DMS53 treated with DMSO at 0.1 percent for 48 hours (cell line): ENCODE results near the gene KCNH2.

ENCODE experiments used
- DNase-seq: peaks from one replicate; lab custom pipeline; 2025; ENCODE audit not compliant: unreplicated experiment; lab: John Stamatoyannopoulos, UW

Gene KCNH2

DNA sequence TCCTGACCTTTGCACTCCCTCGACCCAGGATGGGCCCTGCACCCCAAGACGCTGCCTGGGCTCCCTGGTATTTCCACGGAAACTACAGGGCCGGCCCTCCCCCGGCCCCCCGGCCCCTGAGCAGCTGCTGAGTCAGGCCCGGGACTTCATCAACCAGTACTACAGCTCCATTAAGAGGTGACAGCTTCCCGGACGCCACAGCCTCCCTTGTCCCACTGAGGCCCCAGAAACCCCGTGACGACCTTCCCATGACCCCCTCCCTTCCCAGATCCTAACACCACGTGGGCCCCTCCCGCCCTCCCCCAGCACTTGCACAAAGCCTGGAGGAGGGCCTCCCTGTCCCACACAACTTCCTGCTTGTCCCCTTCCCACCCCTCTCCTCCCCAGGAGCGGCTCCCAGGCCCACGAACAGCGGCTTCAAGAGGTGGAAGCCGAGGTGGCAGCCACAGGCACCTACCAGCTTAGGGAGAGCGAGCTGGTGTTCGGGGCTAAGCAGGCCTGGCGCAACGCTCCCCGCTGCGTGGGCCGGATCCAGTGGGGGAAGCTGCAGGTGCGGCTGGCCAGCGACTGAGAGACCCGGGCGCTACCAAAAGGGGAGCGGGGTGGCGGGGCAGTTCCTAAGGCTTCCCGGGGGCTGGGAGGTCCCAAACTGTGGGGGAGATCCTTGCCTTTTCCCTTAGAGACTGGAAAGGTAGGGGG, 18.4 kb upstream of the KCNH2 start:
- no peak for DNase-seq

DNA sequence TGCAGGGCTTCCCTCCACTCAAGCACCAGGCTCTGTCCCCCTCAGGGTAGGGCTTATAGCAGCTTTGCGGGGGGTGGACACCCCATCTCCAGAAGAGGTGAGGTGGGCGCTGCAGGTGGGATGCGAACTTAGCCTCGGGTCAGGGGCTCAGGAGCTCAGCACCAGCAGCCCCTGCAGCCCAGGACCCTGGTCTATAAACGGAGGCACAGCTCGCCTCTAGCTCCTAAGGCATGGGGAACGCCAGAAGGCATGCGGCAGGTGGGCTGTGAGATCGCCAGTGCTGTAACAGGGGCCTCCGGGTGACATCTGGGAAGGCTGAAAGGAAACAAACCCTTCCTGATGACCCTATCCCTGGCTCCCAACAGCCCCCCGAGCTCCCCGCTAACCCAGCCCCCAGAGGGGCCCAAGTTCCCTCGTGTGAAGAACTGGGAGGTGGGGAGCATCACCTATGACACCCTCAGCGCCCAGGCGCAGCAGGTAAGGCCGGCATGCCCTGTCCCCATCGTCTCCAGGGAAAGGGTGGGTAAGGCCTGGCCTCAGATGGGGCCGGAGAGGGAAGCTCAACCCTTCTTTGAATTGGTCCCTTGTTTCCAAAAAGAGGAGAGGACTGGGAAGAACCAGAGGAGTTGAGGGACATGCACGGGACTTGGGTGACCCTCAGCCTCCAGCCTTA, 16.9 kb upstream of the KCNH2 start:
- no peak for DNase-seq

DNA sequence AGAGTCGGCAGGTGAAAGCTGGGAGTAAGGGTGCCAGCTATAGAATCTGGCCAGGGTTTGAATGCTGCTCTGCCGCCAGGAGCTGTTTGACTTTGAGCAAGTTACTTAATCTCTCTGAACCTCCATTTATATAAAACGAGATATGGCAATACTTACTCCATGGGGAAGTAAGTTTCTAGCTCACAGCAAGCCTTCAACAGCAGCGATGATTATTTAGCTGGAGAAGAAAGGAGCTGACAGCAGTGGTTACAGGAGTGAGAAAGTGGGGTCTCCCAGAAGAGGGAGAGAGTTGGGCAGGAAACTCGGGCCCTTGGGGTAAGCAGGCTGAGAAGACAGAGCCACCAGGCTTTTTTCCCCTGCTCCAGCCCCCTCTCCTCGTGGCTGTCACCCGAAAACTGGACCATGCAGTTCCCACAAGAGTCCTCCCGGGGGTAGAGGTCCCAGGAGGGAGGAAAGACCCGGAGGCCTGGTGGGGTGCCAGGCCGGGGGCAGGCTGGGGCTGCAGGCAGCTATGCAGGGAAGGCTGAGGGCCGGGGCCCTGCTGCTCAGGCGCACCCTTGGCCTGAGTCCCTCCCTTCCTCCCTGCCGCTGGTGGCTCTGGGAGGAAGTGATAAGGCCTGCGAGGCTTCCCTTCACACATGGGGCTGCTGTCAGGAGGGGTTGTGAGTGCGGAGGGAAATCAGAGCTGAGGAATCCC, 16.2 kb upstream of the KCNH2 start:
- DNase-seq: no peak

DNA sequence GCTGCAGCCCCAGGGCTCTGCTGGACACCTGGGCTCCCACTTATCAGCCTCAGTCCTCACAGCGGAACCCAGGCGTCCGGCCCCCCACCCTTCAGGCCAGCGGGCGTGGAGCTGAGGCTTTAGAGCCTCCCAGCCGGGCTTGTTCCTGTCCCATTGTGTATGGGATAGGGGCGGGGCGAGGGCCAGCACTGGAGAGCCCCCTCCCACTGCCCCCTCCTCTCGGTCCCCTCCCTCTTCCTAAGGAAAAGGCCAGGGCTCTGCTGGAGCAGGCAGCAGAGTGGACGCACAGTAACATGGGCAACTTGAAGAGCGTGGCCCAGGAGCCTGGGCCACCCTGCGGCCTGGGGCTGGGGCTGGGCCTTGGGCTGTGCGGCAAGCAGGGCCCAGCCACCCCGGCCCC, 15.4 kb upstream of the KCNH2 start:
- no peak for DNase-seq

DNA sequence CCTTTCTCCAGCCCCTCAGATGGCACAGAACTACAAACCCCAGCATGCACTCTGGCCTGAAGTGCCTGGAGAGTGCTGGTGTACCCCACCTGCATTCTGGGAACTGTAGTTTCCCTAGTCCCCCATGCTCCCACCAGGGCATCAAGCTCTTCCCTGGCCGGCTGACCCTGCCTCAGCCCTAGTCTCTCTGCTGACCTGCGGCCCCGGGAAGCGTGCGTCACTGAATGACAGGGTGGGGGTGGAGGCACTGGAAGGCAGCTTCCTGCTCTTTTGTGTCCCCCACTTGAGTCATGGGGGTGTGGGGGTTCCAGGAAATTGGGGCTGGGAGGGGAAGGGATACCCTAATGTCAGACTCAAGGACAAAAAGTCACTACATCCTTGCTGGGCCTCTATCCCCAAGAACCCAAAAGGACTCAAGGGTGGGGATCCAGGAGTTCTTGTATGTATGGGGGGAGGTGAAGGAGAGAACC, 14.7 kb upstream of the KCNH2 start:
- DNase-seq: peak; percentile 27

DNA sequence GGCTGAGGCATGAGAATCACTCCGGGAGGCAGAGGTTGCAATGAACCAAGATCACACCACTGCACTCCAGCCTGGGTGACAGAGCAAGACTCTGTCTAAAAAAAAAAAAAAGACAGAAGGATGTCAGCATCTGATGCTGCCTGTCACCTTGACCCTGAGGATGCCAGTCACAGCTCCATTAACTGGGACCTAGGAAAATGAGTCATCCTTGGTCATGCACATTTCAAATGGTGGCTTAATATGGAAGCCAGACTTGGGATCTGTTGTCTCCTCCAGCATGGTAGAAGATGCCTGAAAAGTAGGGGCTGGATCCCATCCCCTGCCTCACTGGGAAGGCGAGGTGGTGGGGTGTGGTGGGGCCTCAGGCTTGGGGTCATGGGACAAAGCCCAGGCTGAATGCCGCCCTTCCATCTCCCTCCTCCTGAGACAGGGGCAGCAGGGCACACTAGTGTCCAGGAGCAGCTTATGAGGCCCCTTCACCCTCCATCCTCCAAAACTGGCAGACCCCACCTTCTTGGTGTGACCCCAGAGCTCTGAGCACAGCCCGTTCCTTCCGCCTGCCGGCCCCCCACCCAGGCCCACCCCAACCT, 14.0 kb upstream of the KCNH2 start:
- peak; percentile 52 for DNase-seq

DNA sequence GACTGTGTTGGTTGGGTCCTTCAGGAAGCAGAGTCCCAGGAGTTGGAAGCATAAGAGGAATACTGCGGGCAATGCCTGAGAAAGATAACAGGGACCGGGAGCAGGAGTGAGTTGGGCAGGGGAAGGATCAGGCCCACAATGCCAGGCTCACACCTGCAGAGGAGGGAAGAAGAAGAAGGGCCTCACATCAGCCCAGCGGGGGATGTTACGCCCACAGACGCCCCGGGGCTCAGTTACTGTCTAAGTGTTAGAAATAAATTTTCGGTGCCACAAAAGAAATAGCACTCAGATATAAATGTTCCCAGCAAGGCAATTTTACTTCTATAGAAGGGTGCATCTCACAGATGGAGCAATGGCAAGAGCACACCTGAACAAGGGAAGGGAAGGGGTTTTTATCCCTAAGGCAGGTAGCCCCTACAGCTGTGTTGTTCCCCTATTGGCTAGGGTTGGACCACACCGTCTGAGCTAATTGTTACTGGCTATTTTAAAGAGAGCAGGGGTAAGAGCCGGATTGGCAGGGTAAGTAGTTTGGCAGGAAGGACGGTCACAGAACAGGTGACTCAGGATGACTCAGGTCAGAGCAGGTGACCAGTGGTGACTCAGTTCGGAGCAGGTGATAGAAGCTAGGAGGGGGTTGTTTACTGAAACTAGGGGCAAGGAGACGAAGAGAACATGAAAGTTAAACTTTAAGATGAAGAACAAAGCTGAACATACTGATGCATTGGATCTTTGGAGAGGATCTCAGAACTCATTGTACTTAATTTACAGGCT, 12.5 kb upstream of the KCNH2 start, which contains the start of gene NOS3:
NOS3 (plus strand) TSS at position 602 of the 771 bp plus-strand sequence. CDS start 2,787 bp downstream, outside the sequence.
- DNase-seq: peak; percentile 92

DNA sequence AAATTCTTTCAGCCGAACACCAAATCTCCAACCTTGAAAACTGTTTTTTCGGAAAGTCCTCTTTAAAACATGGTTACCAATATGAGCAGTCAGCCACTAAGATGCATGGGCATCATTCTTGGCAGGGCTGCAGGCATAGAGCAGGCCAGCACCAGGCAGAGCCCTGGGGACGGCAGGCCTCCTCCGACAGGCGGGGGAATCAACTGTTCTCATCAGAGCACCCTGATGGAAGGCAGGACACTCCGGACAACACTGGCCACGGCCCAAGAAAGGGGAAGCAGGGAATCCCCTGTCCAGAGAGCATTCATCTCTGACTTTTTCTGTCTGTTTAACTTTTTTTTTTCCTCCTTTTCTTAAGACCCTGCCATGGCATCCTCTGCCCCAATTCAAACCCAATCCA, 11.3 kb upstream of the KCNH2 start:
- no peak for DNase-seq

DNA sequence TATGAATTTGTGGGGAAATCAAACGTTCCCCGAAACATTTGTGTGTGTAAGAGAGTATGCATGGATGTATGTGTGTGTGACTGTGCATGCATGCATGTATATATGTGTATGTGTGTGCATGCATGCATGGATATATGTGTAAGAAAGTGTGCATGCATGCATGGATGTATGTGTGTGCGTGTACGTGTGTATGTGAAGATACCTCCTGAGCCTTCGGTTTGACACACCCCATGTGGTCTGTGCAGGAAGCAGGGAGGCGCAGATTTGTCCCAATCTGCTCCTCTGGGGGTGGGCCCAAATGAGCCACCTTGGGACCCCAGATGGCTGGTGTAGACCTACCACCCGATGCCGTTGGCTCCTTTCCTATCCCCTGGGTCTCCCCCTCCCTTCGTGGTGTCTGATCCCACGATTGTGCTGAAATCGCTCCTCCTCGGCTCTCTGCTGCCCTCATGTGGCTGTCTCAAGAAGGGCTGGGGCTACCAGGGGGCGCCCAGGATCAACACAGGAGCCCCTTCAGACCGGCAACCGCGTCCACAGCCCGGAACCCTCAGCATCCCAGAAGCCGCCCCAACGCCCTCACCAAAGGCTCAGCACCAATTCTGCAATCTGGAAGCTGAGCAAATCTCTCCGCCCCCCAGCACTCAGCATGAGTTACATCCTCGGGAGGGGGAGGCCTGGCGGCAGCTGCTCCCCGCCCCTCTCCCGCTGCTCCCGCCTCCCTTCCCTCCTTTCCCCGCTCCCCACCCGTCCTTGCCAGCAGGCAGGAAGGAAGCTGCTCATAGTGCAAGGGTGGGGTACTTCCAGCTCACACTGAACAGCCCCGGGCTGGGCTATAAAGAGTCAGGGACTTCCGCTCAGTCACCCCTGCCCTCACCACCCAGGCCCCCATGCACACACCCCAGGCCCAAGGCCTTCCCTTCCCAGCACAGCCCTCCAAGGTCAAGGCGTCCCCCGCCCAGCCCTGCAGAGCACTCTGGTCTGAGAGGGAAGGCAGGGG, 10.4 kb upstream of the KCNH2 start:
- no peak for DNase-seq

DNA sequence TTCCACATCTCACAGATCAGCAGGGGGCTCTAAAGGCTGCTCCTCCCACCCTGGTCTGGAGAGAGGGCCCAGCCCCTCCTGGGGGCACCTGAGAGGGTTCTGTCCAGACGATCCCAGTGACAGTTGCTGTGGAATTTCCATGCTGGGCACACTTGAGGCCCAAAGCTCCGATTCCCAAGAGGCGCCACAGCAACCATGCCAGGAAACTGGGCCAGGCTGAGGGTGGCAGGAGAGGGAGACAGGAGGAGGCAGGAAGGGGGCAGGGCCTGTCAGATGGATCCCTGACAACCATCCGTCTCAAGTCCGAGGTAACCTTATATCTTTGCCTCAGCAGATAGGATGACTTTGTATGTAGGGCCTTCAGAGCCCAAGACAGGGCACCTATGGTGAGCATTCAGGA, 8.4 kb upstream of the KCNH2 start:
- no peak for DNase-seq

DNA sequence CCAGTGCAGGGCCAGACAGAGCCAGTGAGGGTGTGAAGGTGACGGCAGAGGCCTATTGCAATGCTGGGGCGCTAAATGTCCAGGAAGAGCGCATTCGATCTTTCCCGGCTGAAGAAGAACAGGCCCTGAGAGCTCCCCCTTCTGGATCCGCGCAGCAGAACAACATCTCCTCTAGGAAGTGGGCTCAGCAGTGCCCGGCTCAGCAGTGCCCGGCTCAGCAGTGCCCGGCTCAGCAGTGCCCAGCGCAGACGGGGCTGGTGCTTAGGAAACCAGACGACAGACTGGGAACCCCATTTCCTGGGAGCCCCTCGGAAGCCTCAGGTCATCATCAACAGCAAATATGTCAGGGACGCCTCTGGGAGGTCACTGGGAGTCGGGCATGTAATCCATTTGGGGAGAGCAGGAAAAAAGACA, 8.0 kb upstream of the KCNH2 start:
- peak; percentile 79 for DNase-seq

DNA sequence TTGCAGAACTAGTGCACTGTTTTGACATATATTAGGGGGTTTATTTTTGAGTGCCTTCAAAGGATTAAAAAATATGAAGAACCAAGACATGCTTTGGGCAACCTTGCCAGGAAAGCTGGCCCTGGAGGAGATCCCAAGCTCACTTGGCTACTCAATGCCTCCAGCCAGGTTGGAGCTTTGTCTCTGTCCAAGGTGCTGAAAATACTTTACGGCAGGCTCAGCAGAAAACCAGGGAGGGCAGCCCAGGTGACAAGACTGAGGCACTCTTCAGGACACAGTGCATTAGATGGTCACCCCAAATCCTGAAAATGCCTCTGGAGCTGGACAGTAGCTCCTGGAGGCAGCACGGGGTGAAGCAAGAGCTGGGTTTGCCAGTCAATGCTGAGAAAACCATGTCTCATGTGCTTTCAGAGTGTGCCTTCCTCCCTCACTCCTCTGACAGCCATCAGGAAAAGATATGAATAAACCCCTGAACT, 5.8 kb upstream of the KCNH2 start:
- DNase-seq: no peak

DNA sequence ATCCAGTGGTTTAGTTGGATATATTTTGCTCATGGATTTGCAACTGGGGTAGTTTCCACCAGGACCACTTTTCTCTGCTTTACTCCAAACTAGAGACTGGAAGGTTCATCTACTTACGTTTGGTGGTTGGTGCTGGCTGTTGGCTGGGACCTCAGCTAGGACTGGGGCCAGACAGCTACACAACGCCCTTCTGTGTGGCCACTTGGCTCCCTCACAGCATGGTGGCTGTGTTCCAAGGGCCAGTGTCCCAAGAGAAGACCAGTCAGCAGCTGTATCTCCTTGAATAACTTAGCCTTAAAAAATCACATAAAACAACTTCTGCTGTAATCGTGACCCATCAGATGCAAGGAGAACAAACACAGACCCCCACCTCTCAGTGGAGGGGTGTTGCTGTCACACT, 4.2 kb upstream of the KCNH2 start:
- no peak for DNase-seq

DNA sequence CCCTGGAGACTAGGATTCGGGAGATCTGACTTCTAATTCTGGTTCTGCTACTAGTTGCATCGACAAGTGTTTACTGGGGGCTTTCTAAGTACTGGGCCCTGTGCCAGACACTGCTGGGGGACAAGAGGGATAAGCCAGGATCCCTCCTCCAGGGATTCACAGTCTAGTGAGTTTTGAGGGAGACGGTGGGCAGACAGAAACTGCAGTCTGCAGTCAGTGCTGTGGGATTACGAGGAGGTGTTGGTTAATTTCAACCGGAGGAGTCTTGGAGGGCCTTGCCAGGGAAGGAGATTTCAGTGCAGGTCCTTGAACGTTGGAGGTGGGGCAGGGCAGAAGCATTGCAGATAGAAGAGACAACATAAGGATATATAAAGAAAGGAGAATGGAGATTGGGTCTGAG, 3.5 kb upstream of the KCNH2 start:
- DNase-seq: no peak

DNA sequence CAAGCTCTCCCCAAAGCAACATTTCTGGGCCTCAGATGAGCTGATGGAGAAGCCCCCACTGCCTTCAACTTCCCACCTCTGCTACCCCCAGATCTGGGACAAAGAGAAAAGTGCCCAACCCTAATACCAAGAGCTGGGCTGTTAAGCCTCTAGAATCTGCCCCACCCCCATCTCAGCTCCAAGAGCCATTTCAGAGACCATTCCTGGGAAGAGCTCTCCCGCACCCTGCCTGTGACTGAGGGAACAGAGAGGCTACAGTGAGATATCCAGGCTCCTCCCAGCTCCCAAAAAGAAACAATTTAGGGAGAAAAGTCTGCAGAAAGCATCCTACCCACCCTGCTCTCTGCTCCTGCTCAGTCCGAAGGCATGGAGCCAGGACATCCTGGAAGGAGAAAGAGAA, 2.5 kb upstream of the KCNH2 start:
- no peak for DNase-seq

DNA sequence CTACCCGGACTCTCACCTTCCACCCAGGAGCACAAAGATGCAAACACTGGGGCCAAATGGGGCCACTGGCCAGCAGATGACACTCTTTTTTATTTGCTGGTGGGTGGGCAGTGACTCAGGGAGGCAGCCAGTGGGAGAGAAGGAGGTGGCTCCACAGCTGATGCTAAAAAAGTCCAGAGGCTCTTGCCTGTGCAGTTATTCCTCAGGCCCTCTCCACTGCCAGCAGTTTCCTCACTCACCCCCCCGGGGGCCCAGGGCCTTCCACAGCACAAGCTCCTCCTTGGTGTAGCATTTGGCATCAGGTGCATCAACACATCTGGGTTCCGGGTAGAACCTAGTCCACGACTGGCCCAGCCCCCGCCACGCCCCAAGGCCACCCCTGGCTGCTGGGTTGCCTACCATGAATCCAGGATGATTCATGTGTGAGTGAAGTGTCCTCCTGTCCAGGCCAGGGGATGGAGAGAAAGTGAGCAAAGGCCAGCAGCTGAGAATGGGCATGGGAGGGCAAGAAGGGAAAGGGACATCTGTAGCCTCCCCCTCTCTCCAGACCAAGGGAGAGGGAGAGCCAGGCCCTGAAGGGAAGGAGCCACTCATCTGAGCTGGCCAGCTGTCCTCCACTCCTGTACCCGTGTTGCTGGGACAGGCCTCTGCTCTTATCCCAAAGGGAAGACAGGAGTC, 1.7 kb upstream of the KCNH2 start:
- DNase-seq: peak; percentile 38

DNA sequence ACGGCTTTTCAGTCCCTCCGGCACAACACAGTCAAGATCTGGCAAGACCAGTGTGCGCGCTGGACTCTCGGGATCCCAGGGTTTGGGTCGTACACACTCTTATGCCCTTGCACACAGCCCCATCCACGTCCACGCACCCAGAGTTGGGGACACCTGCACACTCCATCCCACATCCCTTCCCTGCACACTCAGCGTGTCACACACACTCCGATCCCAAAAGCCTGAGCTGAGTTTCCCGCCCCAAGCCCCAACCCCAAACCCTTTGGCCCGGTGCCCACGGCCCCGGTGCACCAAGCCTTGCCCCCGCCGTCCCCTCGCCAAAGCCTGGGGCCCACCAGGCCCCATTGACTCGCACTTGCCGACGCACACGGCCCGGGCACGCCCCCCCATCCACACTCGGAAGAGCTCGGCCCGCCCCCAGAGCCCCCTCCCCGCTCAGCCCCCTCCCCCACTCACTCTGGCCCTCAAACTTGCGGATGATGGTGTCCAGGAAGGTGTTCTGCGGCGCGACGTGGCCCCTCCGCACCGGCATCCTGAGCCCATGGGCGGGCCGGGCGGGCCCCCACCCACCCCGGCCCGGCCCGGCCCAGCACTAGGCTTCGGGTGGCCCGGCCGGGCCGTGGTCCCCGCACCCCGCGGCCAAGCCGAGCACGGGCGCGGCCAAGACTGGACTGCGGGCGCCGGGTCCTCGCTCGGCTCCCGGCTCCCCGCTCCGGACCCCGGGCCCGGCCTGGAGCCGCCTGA, 567 bp downstream of the KCNH2 start:
- DNase-seq: peak; percentile 29
